HT1080 (cell line): ENCODE results near the gene KLF11. TPM values are rescaled to one million over a fixed set of nuclear protein-coding genes. Genes with fewer than 3 reads are reported as not detected.

Experiments
- DNase-seq: peaks from one replicate; pipeline ENCODE4 v3.0.0-alpha.2; 2015; ENCODE audit warnings: low read depth
- total RNA-seq: library from RNA; depleted of rRNA; stranded (reverse); fragments of >200 nt; shearing (Covaris generic); gene quantifications from 2 replicates; pipeline ENCODE4 v1.2.3, GENCODE V29; 2014

KLF11 gene
- total RNA-seq, 1 experiment from 2014 or later = 3.7 TPM

DNA sequence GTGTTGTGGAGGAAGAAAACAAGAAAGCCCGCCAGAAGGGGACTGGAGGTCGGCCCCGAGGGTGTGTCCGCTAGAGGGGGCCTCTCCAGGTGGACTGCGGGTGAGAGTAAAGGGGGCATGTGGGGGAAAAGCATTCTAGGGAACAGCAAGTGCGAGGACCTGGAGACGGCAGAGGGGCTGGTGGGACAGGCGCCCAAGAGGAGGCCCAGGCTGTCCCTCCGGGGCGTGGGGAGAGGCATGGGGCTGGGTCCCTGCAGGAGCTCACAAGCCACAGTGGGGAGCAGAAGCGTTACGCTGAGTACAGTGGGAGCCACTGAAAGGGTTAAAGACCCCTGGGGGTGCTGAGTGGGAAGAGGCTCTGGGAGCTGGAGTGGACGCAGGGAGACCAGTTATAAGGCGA is 1.6 kb upstream of the KLF11 start:
- DNase-seq = no peak

DNA sequence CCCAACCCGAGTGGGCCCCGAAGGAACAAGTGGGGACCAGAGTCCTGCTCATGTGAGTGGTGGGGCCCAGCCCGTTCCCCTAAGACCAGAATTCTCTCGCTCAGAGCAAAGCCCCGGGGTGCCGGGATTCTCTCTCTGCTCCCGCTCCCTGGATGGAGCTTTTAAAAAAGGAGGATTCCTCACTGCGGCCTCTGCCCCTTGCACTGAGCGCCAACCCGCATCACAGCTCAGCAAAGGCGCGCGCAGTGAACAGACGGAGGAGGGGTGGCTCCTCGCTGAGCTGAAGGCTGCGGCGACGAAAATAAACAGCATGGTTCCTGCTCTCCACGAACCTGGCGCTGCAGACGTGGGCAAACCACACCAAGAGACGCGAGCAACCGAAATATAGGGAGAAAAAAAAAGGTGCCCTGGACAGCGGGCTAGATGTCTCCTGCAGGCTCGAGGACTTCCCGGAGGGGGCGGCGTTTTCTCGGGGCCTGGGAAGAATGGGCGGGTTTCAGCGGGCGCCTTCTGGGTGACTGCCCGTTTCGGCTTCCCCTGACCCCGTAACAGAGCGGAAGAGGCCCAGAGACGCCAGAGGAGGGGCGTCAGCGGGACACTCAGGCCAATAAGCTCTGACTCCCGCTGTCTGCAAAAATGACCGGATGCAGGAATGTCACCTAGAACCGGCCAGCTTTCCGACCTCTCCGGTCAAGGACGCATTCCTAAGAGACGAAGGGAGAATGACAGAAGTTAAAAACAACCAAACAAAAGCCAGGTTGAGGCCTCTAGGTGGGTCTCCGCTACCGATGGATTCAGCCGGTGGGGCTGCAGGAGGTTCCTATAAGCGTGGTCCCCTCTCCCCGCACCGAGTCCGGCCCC is 819 bp upstream of the KLF11 start:
- no peak for DNase-seq

DNA sequence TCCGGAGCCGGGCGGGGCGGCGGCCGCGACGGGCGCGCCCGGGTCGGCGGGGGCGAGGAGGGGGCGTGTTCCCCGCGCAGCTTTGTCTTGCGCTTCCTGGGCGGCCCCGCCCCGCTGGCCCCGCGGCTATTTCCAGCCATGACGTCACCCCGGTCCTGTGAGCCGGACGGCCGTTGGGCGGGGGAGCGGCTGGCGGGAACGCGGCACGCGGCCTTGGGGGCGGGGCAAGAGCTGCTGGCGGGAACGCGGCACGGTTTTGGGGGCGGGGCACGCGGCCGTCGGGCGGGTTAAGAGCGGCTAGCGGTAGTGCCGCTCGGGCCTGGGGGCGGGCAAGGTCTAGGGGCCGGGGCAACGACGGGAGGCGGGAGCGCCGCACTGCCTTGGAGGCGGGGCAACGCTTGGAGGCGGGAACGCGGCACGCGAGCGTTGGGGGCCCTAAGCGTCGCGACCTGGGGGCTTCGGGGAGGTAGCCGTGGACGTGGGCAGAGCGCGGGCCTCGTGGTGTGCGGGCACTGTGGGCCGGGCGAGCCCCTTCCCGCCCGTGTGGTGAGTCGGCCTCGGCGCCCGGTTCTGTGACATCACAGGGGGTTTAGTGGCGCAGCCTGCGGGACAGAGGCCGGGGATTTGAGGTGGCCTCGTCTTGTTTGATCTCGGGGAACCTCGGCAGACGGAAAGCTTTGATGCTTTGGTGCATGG is 704 bp downstream of the KLF11 start:
- DNase-seq = peak; percentile 70

DNA sequence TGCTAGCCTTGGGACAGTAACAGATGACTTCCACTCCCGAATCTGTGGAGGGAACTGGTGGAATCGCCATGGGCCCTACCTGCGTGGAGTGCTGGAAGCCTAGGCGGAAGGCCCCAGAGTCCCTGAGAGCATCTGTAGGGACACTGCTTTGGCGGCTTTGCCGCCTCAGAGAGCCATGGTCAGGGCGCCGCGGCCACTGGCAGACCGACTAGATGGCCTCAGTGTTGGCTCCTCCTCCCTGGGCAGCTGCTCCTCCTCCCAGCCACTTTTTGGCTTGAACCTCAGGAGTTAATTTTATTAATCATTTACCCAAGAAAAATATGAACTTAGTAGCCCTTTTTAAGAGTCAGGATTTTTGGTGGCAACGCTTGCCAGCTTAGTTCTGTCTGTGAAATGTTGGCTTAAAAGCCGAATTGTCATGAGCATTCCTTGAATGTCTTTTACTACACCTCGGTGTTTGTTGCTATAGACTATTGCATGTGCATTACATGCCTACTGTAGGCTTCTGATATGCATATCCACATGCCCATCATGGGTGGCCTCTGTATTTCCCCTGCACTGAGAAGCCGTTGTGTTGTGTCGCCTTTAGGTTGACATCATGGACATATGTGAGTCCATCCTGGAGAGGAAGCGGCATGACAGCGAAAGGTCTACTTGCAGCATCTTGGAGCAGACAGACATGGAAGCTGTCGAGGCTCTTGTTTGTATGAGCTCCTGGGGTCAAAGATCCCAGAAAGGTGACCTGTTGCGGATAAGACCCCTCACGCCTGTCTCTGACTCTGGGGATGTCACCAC is 2.4 kb downstream of the KLF11 start:
- DNase-seq = no peak

DNA sequence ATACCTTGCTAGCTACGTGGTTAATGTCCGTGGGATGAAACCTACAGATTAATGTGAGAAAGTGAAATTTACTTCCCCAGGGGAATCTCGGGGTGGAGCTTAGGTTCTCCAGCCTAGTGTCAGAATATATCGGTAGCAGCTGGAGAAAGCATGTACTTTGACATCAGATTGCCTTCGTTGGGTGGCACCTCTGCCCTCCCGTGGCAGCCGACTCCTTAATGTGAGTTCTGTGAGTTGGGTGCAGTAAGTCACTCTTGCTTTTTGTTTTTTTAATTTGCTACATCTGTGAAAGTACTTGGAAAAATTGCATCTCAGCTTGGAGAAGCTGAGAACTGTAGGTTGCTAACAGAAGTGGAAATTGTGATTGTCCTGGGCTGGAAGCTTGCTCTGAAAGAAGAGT is 3.6 kb downstream of the KLF11 start:
- no peak for DNase-seq

DNA sequence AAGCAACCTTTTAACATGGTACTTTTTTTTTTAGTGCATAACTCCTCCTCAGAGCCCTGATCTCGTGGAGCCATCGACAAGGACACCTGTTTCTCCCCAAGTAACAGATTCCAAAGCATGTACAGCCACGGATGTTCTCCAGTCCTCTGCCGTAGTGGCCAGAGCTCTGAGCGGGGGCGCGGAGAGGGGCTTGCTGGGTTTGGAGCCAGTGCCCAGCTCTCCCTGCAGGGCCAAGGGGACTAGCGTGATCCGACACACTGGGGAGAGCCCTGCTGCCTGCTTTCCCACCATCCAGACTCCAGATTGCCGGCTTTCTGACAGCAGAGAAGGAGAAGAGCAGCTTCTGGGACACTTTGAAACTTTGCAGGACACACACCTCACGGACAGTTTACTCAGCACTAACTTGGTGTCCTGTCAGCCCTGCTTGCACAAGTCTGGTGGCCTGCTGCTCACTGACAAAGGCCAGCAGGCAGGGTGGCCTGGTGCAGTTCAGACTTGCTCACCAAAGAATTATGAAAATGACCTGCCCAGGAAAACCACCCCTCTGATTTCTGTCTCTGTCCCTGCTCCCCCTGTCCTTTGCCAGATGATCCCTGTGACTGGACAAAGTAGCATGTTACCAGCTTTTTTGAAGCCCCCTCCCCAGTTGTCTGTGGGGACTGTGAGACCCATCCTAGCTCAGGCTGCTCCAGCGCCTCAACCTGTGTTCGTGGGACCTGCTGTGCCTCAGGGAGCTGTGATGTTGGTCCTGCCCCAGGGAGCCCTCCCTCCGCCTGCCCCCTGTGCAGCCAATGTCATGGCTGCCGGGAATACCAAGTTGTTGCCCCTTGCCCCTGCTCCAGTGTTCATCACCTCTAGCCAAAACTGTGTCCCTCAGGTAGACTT is 4.5 kb downstream of the KLF11 start:
- no peak for DNase-seq

DNA sequence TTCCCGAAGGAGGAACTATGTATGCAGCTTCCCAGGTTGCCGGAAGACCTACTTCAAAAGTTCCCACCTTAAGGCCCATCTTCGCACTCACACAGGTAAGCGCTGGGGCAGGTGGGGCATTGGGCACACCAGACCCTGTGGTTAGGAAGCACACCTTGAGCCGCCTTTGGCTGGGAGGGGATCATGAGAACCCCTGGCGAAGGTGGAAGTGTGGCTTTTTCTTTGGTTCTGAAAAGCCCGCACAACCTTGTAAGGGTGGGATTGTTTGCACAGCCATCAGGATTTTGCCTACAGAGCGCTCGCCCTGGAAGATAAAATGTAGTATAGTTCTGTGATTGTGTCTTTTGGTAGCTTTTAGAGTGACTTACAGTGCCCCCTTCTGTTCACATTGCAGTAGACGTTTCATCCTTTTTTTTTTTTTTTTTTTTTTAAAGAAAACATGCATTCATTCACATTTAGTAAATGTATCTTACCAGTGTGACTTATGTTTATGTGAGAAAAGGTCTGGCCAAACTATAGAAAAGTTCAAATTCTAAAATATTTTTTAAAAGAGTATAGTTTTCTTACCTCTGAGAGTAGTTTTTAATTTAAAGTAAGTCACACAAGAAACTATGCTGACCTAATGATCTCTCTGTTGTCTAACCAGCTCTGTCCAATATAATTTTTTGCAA is 5.3 kb downstream of the KLF11 start:
- peak; percentile 53 for DNase-seq

DNA sequence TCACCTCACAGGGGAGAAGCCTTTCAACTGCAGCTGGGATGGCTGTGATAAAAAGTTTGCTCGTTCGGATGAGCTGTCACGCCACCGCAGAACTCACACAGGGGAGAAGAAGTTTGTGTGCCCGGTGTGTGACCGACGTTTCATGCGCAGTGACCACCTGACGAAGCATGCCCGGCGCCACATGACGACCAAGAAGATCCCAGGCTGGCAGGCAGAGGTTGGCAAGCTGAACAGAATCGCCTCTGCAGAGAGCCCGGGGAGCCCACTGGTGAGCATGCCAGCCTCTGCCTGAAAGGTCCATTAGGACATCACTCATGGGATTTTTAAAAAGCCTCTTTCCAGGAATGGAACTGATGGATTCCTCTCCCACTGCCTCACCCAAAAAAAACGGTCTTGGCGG is 8.9 kb downstream of the KLF11 start:
- DNase-seq = no peak

DNA sequence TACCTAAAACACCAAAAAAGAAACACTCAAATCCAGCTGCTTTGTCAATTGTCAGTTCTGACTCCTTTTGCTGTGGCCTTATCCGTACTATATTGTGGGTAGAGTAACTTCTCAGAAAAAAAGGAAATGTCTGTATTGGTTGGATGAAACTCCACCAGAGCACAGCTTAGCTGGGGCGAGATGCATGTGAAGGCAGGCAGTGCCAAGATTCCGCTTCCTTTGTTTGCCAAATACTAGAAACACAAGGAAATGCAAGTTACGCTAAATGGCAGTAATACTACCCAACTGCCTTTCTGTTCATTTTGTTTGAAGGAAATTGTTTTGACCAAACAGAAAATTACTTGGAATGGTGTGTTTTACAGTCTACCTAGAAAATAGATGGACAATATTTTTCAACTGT is 10.0 kb downstream of the KLF11 start:
- DNase-seq = no peak

DNA sequence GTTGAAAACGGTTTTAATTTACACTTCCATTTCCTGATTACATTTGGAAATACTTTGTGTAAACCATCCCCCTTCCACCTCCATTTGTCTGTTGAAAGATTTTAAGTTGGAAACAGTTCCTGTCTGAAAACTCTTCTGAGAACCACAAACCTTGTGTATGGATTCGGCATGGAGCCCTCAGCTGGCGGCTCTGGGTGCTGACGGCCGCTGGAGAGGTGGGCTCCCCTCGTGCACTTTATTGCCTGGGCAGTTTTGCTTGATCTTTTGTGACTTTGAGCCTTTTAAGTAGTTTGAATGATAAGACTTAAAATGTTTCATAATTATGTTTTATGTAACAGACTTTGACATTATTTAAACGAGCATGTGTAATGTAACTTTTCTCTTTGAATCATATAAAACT is 11.1 kb downstream of the KLF11 start:
- DNase-seq = no peak

DNA sequence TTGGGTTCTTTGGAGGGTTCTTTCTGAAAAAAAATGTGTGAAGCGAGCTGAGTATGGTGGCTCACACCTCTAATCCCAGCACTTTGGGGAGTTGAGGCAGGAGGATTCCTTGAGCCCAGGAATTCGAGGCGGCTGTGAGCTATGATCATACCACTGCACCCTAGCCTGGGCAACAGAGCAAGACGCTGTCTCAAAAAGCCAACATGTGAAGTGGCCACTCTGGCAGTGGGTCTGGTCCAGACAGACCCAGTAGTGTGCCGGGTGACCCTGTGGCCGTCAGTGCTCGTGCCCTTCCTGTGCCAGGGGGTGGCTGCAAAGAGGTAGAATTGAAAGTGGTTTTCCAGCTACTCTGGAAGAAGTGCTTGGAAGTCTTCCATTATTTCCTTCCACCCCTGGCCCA is 11.6 kb downstream of the KLF11 start:
- no peak for DNase-seq

DNA sequence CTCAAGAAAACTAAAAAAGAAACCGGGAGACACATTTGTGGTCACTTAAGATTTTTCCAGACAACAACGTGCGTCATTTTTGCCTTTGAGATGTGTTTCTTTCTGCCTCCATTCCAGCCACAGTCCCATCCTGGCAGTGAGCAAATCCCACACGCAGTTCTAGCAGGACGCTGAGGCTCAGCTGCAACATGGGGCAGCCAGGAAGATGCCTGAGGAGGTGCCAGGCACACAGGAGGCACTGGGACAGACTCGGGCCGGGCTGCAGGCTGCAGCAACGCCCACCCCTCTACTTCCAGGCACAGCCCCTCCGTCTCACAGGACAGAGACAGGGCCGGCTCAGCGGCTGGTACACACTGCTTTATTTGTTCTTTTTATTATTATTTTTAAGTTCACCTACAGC is 13.1 kb downstream of the KLF11 start:
- no peak for DNase-seq

DNA sequence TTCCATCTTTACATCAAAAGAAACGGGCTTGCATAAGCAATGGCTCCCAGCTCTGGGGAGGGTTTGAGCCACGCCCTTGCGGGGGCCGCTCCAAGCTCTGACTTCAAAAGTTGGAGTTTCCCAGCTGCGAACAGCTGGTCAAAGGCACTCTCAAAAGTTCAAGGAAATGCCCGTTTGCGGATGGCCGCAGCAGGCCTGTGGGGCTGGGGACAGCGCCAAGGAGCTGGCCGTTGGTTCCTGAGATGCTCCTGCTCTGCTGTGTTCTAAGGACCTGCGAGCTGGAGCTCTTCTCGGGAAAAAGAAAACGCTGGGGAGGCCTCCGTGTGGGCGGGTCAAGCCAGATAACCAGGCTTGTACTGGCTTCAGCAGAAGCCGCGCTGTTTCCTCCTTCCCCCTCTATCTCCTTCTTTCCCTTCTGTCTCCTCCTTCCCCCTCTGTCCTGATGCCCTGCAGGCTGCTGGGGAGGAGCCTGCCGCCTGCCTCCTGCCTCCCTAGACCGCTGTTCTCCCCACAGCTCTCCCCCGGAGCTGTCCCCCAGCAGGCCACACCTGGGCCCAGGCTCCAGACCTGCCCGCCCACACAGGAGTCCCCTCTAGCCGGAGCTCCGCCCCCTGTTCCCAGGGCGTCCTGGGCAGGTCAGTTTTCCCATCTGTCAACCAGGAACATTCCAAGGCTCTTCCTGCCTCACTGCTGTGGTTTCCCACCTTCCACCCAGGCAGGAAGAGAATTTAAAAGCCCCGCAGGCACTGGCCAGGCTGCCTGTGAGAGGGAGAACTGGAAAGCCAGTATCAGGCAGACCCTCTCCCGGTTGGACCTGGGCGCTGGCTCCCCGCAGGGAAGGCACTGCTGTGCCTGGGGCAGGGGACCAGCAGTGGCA is 14.1 kb downstream of the KLF11 start:
- peak; percentile 58 for DNase-seq

DNA sequence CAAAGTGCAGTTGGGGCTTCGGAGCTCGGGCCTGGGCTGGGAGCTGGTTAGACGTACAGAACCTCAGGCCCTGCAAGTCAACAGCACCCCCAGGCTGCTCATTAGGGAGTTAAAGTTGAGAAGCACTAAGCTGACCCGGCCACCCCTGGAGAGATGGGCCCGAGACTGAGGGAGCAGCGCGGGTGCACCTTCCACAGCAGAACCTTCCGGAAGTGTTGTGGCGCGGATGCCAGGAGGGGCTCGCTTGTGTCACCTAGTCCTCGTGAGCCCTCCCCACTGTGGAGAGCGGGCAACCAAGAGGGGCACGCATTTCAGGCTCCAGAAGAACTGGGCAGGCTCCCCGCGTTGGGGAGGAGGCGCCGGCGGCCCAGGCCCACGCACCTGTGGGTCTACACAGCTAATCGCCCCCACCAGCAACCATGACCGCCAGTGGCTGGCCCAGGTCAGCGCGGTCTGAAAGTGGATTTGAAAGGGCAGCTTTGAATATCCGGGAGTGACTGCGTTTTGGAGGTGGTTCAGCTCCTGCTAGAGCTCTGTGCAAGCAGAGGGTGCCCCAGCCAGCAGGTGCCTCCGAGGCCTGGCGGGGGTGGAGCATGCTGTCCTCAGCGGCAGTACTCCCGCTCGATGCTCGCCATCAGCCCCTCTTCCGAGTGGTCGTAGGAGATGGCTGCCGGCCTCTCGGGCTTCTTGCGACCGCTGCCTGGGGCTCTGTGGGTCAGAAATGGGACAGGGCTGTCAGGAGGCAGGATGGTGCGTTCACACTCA is 15.1 kb downstream of the KLF11 start:
- DNase-seq = no peak

DNA sequence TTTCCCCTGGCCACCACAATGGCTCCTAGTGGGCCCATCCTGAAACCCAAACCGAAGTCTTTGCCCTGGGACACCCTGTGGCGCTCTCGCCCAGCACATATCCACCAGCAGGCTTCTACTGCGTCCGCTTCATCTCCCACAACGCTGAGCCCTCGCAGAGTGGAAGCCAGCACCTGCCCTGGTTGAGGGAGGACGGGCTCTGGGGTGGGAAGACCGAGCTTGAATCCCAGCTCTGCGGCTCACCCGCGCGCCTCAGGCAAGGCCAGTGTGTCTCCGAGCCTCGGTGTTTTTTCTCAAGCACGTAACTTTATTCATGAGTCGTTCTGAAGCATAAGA is 15.6 kb downstream of the KLF11 start:
- DNase-seq = no peak

DNA sequence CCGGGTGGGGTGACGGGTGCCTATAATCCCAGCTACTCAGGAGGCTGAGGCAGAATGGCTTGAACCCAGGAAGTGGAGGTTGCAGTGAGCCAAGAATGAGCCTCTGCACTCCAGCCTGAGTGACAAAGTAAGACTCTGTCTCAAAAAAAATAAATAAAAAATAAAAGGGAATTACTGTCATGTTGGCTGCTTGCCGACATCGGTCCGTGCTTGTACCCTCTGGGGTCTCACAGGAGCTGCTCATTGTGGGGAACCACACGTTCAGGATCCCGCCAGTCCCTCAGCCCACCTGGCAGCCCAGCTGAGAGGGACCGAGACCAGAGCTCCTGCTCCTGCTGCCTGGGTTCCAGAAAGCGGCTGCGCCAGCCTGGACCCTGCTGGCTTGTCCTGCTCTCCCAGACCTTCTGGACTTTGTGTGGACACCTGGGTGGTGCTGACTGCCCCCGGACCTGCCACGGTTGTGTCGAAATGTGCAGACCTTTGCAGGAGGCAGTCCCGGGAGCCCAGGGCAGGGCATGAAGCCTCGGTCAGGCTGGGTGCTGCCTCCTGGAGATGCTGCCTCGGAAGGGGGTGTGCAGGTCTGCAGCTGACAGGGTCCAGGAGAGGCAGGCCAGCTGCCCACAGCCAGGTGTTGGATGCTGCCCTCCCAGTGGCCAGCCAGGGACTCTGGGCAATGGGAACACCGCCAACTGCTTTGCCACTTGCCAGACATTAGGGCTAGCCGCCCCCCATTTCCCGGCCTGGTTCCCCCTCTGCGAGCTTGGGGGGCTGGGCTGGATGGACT is 16.4 kb downstream of the KLF11 start:
- DNase-seq = no peak

DNA sequence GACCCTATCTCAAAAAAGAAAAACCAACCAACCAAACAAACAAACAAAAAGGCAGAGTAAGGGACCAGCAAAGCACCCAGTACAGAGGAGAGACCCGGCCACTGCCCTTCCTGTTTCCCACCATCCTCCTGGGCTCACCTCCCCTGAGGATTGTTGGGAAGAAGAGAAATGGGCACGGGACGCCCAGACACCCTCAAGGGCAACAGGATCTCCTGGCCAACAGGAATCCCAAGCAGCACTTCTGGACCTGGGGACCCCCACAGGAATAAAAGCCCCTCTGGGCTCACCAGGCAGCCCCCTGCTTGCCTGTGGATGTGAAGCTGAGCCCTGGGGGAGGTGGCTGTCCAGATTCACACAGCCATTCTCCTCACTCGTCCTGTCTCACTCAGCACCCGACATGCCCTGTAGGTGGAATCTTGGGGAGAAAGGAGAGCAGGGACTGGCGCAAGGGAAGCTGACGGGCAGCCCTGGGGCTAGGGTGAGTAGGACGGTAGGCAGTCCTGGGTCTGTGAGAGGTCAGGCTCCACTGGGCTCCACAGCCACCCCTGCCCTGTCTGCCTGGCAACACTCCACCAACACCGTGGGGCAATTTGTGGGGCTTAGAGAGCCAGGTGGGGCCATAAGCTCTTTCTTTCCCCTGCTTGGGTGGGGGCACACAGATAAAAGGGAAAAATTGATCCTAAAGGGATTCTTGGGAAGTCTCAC is 18.0 kb downstream of the KLF11 start:
- DNase-seq = no peak
